Epithelial cell of umbilical artery (primary cell): ENCODE results near the gene PADI6. TPM values are rescaled to one million over a fixed set of nuclear protein-coding genes. Genes with fewer than 3 reads are reported as not detected.

Source experiments
- total RNA-seq: library from RNA; depleted of rRNA; stranded (reverse); fragments of >200 nt; gene quantifications from 2 replicates; pipeline ENCODE4 v1.2.3, GENCODE V29; 2014

Gene PADI6
- not detected in 2 replicates for total RNA-seq

DNA sequence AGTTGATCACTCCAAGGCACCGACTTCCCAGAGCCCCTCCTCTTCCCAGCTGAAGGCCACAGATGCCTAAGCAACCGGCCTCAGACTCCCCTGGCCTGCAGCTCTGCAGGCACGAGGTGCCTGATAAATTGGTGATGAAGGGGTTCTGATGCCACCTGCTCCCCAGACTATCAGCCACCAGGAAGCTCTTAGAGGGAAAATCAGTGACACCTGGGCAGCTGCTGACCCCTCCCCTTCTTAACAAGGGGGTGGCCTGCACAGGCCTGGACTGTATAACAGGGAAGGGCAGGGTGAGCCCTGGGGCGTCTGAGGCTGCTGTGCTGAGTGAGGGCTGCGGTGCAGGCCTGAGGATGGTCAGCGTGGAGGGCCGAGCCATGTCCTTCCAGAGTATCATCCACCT lies at the start of gene PADI6:
Gene PADI6, plus strand, starts transcription at position 301 of the 400 bp plus-strand sequence. Its CDS starts 50 bp downstream, at position 351.

GRCh38 chr1:17439250-17440073 lies 67.5 kb downstream of the PADI6 start, which contains the start of gene RCC2:
Gene RCC2 (minus strand): TSS chr1:17439677. CDS start chr1:17438514, 1,163 bp downstream.

Other genes starting within 250 kb of the PADI6 start
- not detected in 2 replicates for gene PADI1, start 167.1 kb upstream of the PADI6 start, total RNA-seq
- gene PADI3, start 123.1 kb upstream of the PADI6 start, total RNA-seq: not detected in 2 replicates
- gene PADI4, start 64.0 kb upstream of the PADI6 start, total RNA-seq: not detected in 2 replicates
- 94.2 and 172 TPM in 2 replicates for gene RCC2, start 67.5 kb downstream of the PADI6 start, total RNA-seq
- gene ARHGEF10L, start 167.5 kb downstream of the PADI6 start, total RNA-seq: 5.6 and 5.8 TPM in 2 replicates